Stimulated activated CD8-positive, alpha-beta memory T cell treated with anti-CD3 and anti-CD28 coated beads, Interleukin-7, amount 100 ng/mL, for 24 hours (primary cell): ENCODE measurements around the gene FMOD.
"Not testable (repeated sequence)": the region's sequence is repeated elsewhere in the genome, so short reads cannot be mapped to it uniquely, and the experiment has no call there.

Experiments
- DNase-seq: peaks from one replicate; pipeline ENCODE4 v3.0.0-alpha.2; 2020; ENCODE audit warnings: low read depth

FMOD gene

GRCh38 chr1:203306089-203306964, 44.6 kb downstream of the FMOD start:
- DNase-seq: no peak

GRCh38 chr1:203305809-203306088, 45.2 kb downstream of the FMOD start:
- DNase-seq: no peak

GRCh38 chr1:203304919-203305808, 45.8 kb downstream of the FMOD start, which contains the start of gene BTG2:
BTG2 (plus strand) TSS chr1:203305519; CDS start chr1:203305607, 88 bp downstream.
- peak; percentile 66 for DNase-seq

- no peak for DNase-seq
Observed at GRCh38 chr1:203304391-203304918, 46.5 kb downstream of the FMOD start.

GRCh38 chr1:203302894-203303293, 48.0 kb downstream of the FMOD start:
- no peak for DNase-seq

- DNase-seq: no peak
Observed at GRCh38 chr1:203302456-203302855, 48.5 kb downstream of the FMOD start.

GRCh38 chr1:203301331-203301668, 49.6 kb downstream of the FMOD start:
- no peak for DNase-seq

GRCh38 chr1:203300441-203301330, 50.2 kb downstream of the FMOD start:
- no peak for DNase-seq

- not testable (repeated sequence) for DNase-seq
Observed at GRCh38 chr1:203299719-203300429, 51.0 kb downstream of the FMOD start.

GRCh38 chr1:203299169-203299568, 51.8 kb downstream of the FMOD start:
- no peak for DNase-seq

GRCh38 chr1:203296460-203297073, 54.4 kb downstream of the FMOD start:
- DNase-seq: no peak

- DNase-seq: no peak
Observed at GRCh38 chr1:203295796-203296195, 55.1 kb downstream of the FMOD start.

GRCh38 chr1:203291201-203292096, 59.5 kb downstream of the FMOD start:
- no peak for DNase-seq
